GOT3 (cell line): ENCODE data around the gene BCAS3.
A peak's percentile ranks its signal among the peaks of the same experiment; 100 is the strongest.

Experiments
- DNase-seq: peaks from one replicate; lab custom pipeline; 2025; ENCODE audit warnings: mixed read lengths; lab: John Stamatoyannopoulos, UW

The BCAS3 gene

DNA sequence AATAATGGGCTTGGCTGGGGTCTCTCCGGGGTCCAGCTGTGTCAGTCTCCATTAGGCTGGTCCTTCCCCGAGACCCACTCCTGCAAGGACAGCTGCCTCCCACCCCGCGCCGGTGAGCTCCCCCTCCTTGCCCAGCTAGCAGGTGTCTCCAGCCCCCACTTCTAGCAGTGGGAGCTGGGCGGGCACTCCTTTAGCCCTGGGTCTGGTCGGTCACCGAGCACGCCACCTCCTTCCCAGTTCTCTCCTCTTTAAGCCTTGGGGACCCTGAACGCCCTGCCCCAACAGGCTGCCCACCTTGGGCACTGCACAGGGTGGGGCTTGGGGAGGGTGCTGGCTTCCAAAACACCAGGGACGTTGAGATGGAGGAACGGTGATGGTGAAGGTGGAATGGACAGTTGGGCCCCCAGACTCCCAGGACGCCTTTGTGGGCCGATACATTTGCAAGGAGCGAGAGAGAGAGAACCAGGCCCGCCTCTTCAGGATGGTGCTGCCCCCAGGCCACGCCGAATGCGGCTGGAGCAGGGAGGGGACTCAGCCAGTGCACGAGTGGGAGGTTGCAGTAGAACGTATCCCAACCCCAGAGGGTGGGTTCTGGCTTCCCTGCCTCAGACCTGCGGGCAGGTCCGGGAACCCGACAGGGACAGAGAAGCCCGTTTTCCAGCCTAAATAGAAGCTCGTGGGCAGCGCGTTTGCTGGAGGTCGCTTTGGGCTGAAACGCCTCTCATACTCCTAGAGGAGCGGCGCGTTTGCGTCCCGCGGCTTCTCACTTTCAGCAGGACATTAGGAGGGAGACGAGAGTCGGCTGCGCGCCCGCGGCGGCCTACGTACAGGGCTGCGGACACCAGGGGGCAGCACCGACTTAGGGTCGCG is 732.7 kb downstream of the BCAS3 start:
- no peak for DNase-seq

- no peak for DNase-seq
Observed at GRCh38 chr17:61411011-61411260, 733.3 kb downstream of the BCAS3 start.

DNA sequence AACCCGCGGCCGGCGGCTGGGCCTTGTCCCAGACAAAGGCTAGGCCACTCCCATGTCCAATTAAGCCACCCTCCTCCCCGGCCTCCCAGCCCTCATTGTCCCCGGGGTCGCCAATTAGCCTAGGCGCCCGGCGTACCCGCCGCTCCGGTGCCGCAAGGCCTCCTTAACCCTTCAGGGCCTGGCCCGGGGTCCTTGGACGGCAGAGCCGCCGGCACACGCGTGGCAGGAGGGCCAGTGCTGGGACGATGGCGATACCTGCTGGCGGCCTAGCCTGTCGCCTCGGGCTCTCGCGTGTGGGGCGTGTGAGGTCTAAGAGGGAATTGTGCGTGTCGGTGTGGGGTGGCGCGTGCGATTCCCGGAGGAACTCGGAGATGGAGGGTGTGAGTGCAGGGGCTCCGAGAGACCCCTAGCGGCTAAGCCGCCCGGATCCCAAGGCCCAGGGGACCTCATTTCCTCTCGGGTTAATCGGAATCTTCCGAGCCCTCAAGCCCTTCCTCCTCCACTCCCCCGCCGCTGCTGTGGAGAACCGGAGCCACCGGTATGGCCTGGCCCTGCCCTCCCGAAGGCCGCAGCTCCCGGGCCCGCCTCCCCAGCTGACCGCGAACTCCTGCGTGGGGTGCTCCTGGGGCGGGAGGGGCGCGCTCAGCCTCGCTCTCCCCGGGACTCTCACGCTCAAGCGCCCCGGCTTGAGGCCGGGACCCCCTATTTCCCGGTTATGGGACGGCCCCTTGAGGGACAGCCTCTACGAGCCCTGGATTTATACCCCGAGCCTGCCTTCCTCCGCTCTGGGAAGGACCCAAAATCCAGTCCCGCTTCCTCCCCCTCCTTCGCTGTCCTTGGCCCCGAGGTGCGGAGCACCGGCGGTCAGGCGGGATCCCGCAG is 733.9 kb downstream of the BCAS3 start:
- DNase-seq = no peak

GRCh38 chr17:61412143-61412859 is 734.6 kb downstream of the BCAS3 start:
- peak; percentile 56 for DNase-seq

GRCh38 chr17:61412860-61413660 is 735.4 kb downstream of the BCAS3 start:
- no peak for DNase-seq

DNA sequence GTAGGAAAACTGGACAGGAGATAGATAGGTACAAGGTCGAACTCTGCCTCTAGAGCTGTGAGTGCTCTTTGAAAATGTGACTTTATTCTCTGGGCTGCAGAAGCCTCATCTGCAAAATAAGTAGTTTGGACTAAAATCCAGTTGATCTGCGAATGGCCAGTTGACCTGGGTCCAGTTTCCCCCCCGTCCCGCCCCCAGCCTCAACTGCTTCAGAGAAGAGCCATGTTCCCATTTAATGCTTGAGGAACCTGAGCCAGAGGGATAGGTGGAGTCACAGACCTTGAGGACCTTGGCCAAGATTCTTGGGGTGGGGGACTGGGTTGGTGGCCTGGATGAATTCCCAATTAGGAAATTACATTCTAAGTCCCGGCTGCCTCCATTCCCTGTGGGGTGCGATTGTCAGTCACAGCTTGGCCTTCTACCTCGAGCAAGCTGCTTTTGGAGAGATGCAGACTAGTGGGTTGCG is 736.0 kb downstream of the BCAS3 start:
- no peak for DNase-seq

DNA sequence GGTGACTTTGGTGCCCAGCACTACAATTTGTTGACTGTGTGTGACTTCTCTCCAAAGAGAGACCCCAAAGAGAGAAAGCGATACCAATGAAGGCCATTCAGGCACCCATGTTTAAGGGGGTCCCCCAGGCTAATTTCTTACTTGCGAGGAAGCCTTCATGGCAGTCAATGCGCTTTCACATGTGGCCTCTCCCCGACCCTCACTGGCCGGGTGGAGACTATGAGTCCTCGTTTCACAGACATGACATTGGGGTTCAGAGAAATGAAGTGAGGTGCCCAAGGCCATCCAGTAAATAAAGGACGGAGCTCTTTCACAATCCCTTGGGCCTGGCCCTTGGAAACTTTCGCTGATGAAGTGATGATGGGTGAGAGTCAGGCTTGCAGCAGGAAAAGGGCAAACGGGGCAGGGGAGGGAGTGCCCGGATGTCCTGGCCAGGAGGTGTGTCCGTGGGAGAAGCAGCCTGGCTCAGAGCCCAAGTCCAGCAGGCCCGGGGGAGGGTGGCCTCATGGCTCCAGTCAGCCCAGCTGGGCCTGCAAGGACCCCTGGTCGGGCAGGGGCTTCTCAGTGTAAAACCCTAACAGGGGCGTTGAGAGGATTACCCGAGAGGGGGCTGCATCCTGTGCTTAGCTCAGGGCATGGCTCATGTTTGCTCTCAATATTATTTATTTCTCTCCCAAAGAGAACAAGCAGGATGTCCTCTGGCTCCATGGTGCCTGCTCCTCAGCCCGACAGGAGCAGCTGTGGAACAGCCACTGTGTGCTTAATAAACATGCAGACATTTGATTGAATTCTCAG is 736.7 kb downstream of the BCAS3 start:
- no peak for DNase-seq

GRCh38 chr17:61414936-61415251 is 737.2 kb downstream of the BCAS3 start:
- no peak for DNase-seq

- no peak for DNase-seq
Observed at GRCh38 chr17:61415374-61416210, 737.9 kb downstream of the BCAS3 start.

GRCh38 chr17:61416211-61416539 is 738.5 kb downstream of the BCAS3 start:
- no peak for DNase-seq

DNA sequence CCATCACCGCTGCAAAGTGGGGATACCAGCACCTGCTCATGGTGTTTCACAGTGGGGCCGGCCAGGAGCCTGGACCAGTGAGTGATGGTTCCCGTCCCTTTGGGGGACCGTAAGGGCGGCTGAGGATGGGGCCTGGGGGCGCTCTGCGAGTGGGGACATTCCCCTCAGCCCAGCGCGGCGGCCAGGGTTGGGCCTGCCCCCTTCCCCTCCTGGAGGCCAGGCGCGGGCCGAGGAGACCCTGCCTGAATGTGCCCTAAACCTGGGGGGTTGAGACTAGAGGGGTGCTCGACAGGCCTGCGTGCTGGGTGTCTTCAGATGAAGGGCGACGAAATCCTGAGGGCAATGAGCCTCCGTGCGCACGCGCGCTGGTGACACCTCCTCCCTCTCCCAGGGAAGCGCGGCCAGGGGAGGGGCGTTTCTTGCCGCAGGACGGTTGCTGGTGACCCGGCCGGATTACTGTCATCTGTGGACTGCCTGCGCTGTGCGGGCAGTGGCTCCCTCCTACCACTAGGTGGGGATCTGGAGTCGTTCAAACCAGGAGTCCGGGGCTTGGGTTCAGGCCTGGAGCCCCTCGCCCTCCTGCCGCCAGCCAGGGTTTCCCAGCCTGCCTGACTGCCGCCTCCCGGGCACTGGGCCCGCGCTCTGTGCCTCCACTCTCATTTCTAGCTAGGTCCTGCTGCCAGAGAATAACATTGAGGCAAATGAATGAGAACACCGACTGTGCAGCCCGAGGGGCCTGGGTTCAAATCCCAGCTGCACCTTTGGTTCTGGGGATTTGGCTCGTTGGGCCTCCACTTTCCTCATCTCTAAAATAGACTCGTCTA is 739.1 kb downstream of the BCAS3 start:
- peak; percentile 39 for DNase-seq

DNA sequence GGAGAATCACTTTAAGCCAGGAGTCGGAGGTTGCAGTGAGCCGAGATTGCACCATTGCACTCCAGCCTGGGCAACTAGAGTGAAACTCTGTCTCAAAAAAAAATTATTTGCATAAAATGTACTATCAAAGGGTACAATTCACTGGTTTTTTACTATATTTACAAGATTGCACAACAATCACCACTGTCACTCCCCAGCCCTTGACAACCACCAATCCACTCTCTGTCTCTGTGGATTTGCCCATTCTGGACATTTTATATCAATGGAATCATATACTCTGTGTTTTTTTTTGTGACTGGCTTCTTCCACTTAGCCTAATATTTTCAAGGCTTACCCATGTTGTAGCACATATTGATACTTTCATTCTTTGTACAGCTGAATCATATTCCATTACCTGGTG is 740.8 kb downstream of the BCAS3 start:
- no peak for DNase-seq

DNA sequence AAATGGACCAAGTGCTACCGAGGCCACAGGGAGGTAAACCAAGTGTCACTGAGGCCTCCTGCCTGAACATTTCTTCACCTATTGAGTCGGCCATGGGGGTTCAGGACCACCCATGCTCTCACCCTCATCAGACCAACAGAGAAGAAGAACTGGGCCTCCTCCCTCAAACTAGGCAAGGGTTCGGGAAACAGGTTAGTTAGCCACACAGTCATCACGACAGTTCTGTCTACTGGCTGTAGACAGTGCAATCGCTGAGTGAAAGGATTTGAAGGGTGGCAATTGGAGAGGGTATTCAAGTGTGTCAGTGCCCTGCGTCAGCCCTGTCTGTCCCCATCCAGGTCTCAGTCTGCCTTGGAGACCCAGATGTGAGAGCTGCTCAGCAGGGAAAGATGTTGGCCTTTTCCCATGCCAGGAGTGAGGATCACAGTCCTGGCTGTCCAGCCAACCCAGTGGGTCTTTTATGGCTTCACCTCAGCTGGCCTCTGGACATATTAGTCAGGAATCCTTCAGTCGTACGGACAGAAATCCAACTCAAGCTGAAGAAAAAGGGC is 741.9 kb downstream of the BCAS3 start:
- no peak for DNase-seq

DNA sequence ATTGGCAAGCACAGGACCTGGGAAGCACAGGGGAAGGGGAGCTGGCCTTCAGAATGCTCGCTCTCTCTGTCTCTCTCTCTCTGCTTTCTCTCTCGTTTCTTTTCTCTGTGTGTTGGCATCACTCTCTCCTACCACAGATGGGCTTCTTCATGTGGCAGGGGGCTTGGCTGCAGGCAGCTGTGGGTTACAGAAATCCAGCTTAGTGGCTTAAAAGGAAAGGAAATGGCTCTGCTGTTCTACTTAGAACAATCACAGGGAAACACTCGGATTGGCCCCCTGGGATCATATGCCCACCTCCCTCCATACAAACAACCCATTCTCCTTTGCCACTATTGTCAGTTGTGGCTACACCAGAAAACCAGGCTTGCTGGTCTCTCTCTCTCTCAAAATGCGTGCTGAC is 742.4 kb downstream of the BCAS3 start:
- DNase-seq = no peak

DNA sequence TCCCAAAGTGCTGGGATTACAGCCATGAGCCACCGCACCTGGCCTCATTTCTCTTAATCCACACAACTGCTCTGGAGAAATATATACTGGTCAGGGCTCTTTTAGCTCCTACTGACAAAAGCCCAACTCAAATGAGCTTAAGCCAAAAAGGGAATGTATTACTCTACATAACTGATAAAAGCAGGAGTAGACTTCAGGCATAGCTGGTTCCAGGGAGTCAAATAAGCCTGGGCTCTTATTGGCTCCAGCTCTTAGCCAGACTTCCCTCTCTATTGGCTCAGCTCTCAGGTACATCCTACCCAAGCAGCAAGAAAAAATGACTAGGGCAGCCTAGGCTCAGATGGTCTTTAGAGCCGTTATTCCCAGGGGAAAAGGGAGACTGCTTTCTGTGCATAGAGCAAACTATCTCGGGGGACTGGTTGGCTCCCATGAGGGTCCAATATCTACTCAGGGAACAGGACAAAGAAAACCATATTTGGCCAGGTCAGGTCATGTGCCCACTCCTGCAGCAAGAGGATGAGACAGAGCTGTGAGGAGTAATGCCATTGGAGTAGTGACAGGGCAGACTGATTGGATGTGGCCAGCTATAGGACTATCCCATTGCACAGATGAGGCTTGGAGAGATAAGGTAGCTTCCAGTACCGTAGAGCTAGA is 743.2 kb downstream of the BCAS3 start:
- no peak for DNase-seq

GRCh38 chr17:61421460-61421859 is 743.8 kb downstream of the BCAS3 start:
- no peak for DNase-seq

DNA sequence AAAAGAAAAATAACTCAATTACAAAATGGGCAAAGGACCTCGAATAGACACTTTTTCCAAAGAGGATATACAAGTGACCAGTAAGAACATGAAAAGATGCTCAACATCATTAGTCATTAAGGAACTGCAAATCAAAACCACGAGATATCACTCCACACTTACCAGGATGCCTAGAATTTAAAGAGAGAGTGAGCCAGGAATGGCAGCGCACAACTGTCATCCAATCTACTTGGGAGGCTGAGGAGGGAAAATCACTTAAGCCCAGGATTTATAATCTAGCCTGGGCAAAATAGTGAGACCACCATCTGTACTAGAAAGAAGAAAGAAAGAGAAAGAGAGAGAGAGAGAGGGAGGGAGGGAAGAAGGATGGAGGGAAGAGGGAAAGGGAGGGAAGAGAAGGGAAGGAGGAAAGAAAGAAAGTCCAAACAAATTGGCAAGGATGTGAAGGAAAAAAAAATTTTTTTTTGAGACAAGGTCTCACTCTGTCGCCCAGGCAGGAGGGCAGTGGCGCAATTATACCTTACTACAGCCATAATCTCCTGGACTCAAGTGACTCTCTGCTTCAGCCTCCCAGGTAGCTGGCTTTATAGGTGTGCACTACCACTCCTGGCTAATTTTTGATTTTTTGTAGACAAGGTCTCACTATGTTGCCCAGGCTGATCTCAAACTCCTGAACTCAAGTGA is 744.6 kb downstream of the BCAS3 start:
- DNase-seq = no peak

DNA sequence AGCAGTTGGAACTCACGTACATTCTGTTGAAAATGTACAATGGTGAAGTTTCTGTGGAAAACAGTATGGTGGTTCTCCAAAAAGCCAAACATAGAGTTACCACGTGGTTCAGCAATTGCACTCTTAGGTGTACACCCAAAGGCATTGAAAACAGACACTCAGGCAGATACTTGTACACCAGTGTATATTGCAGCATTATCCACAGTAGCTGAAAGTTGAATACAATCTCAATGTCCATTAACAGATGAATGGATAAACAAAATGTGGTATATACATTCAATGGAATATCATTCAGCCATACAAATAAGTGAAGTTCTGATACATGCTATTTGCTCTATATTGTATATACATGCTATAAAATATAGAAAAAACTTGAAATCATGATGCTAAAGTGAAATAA is 745.2 kb downstream of the BCAS3 start:
- DNase-seq = no peak
